ENCODE results near the gene CNTNAP2.

DNA sequence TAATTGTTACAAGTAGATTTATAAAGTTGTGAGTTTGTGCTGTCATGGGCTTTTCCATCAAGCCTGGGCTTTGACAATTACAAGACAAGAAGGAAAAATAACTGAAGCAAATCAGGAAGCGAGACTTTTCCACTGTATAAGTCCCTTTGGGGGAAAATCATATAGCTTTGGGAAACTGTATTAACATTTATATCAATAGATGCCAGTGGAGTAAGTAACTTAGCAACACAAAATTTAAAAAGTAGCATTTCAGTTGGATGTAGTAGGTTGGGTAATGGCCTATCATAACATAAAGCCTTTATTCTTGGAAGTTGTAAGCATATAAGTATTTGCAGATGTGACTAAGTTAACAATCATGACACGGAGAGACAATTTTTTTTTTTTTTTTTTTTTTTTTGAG is 931.1 kb downstream of the CNTNAP2 start:
- TF ChIP-seq YY1 (IDR thresholded peaks at IDR 0.05; ENCODE audit: insufficient read depth, insufficient read length), result no peak
- no peak for TF ChIP-seq SUZ12 (IDR thresholded peaks at IDR 0.05; ENCODE audit: extremely low read depth, insufficient read depth, insufficient read length)
- no peak for TF ChIP-seq ZNF274 (IDR thresholded peaks at IDR 0.05; ENCODE audit: low read depth, low read length)
